Activated CD4-positive, alpha-beta T cell treated with anti-CD3 and anti-CD28 coated beads, Interleukin-10, Interleukin-2, amounts not matched to agents 100 ng/mL and 50 ng/mL, durations not matched to agents 16 hours and 8 hours (primary cell): Measurements from ENCODE around the gene ZFP42.
"Not testable (repeated sequence)": the region's sequence is repeated elsewhere in the genome, so short reads cannot be mapped to it uniquely, and the experiment has no call there.

Experiments used
- DNase-seq: peaks from one replicate; pipeline ENCODE4 v3.0.0-alpha.2; 2020

Gene ZFP42

GRCh38 chr4:188023682-188024081, 28.1 kb downstream of the ZFP42 start:
- DNase-seq = no peak

GRCh38 chr4:188025476-188025875, 29.9 kb downstream of the ZFP42 start:
- DNase-seq = no peak

GRCh38 chr4:188029114-188029513, 33.5 kb downstream of the ZFP42 start:
- no peak for DNase-seq

GRCh38 chr4:188030401-188030800, 34.8 kb downstream of the ZFP42 start:
- DNase-seq = no peak

GRCh38 chr4:188031751-188032150, 36.2 kb downstream of the ZFP42 start:
- DNase-seq = no peak

- no peak for DNase-seq
Observed at GRCh38 chr4:188032170-188032569, 36.6 kb downstream of the ZFP42 start.

- DNase-seq = no peak
Observed at GRCh38 chr4:188032583-188032982, 37.0 kb downstream of the ZFP42 start.

- DNase-seq = no peak
Observed at GRCh38 chr4:188037003-188037713, 41.6 kb downstream of the ZFP42 start.

GRCh38 chr4:188041721-188042120, 46.1 kb downstream of the ZFP42 start:
- no peak for DNase-seq

GRCh38 chr4:188042191-188042590, 46.6 kb downstream of the ZFP42 start:
- DNase-seq = no peak

GRCh38 chr4:188043154-188043553, 47.6 kb downstream of the ZFP42 start:
- no peak for DNase-seq

- not testable (repeated sequence) for DNase-seq
Observed at GRCh38 chr4:188045461-188045860, 49.9 kb downstream of the ZFP42 start.

- DNase-seq = no peak
Observed at GRCh38 chr4:188046657-188047056, 51.1 kb downstream of the ZFP42 start.

- DNase-seq = no peak
Observed at GRCh38 chr4:188053302-188053701, 57.7 kb downstream of the ZFP42 start.
